Measurements from ENCODE around the gene SAPCD1. TPM values are rescaled to one million over a fixed set of nuclear protein-coding genes. Genes with fewer than 3 reads are reported as not detected.
A peak's percentile ranks its signal among the peaks of the same experiment; 100 is the strongest.

The SAPCD1 gene
- total and polyA plus RNA-seq, 4 donors: 0.59 to 2.6 (median 0.68) TPM; not detected in 1

- peak; percentile 77 for DNase-seq (ENCODE audit: low spot score)
- no peaks in the 10 kb centered on the region for H3K27me3 ChIP-seq (ENCODE audit: control insufficient read depth in 4 of 4, insufficient read depth in 4 of 4, low read length in 3 of 4)
- peak within 1 kb of the TSS; percentile 67 to 71 for H3K27ac ChIP-seq (ENCODE audit: low read depth in 1 of 2, low read length in 2 of 2)
- H3K4me3 ChIP-seq (ENCODE audit: low read depth in 1 of 3, low read length in 3 of 3): no peak within 1 kb of the TSS
- H3K9ac ChIP-seq (ENCODE audit: low read depth in 1 of 2, low read length in 2 of 2): peak within 1 kb of the TSS; percentile 51 to 57
- WGBS: 14% methylated on average over 15 of the region's 15 CpGs
- TF ChIP-seq REST (IDR thresholded peaks at IDR 0.05): peak; percentile 50
- TF ChIP-seq HNF4G (IDR thresholded peaks at IDR 0.05): no peak
- TF ChIP-seq ZBTB33 (IDR thresholded peaks at IDR 0.05): no peak
- peak; percentile 75 for TF ChIP-seq SP1 (IDR thresholded peaks at IDR 0.05)
- TF ChIP-seq HNF4A (conservative IDR thresholded peaks at IDR 0.05): peak; percentile 61 to 68
- TF ChIP-seq GABPA (IDR thresholded peaks at IDR 0.05 in 1 of 2, conservative IDR thresholded peaks at IDR 0.05 in 1 of 2): no peak
- peak; percentile 56 for TF ChIP-seq ATF3 (IDR thresholded peaks at IDR 0.05)
- no peak for TF ChIP-seq NR2F2 (IDR thresholded peaks at IDR 0.05)
- peak; percentile 56 to 72 for TF ChIP-seq RXRA (IDR thresholded peaks at IDR 0.05)
- TF ChIP-seq, protein P1, sequence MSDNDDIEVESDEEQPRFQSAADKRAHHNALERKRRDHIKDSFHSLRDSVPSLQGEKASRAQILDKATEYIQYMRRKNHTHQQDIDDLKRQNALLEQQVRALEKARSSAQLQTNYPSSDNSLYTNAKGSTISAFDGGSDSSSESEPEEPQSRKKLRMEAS (IDR thresholded peaks at IDR 0.05): no peak
- TF ChIP-seq EGR1 (IDR thresholded peaks at IDR 0.05; ENCODE audit: low read depth in 2 of 2): peak; percentile 28 to 78
- peak; percentile 44 for TF ChIP-seq FOXA1 (IDR thresholded peaks at IDR 0.05)
- TF ChIP-seq RAD21 (IDR thresholded peaks at IDR 0.05): peak in 1 of 2 donors; percentile 64
- peak; percentile 49 to 51 for TF ChIP-seq JUND (IDR thresholded peaks at IDR 0.05)
- H3K9me3 ChIP-seq (ENCODE audit: control insufficient read depth in 4 of 4, low read length in 3 of 4): no peaks in the 10 kb centered on the region
- peaks cover 9 to 46% (median 31%) of the 10 kb centered on the region in 4 donors for H3K4me1 ChIP-seq (ENCODE audit: control insufficient read depth in 4 of 4, insufficient read depth in 4 of 4, low read length in 3 of 4)
- H3K36me3 ChIP-seq (ENCODE audit: control insufficient read depth in 4 of 4, insufficient read depth in 3 of 4, low read depth in 1 of 4, low read length in 3 of 4): peaks cover 0 to 26% (median 6%) of the 10 kb centered on the region in 4 donors
Observed at GRCh38 chr6:31776989-31777666, 14.7 kb downstream of the SAPCD1 start, which contains the start of gene VWA7. TSS of gene VWA7 (minus strand) at chr6:31777328. CDS start at chr6:31776779, 549 bp downstream.

- TF ChIP-seq NR2F2 (IDR thresholded peaks at IDR 0.05) (no peak), ZBTB33 (IDR thresholded peaks at IDR 0.05) (no peak), GABPA (IDR thresholded peaks at IDR 0.05 in 1 of 2, conservative IDR thresholded peaks at IDR 0.05 in 1 of 2) (no peak), HNF4A (conservative IDR thresholded peaks at IDR 0.05) (no peak)
- no peaks in the 10 kb centered on the region for H3K27me3 ChIP-seq (ENCODE audit: control insufficient read depth in 4 of 4, insufficient read depth in 4 of 4, low read length in 3 of 4)
- H3K9ac ChIP-seq (ENCODE audit: low read depth in 1 of 2, low read length in 2 of 2): peak overlapping the region in 1 of 2 donors; percentile 8
- no peak overlapping the region for H3K4me3 ChIP-seq (ENCODE audit: low read depth in 1 of 3, low read length in 3 of 3)
- H3K4me1 ChIP-seq (ENCODE audit: control insufficient read depth in 4 of 4, insufficient read depth in 4 of 4, low read length in 3 of 4): peaks cover 9 to 46% (median 31%) of the 10 kb centered on the region in 4 donors
- 96% methylated on average over 5 of the region's 5 CpGs for WGBS
- peaks cover 0 to 31% (median 8%) of the 10 kb centered on the region in 4 donors for H3K36me3 ChIP-seq (ENCODE audit: control insufficient read depth in 4 of 4, insufficient read depth in 3 of 4, low read depth in 1 of 4, low read length in 3 of 4)
- no peaks in the 10 kb centered on the region for H3K9me3 ChIP-seq (ENCODE audit: control insufficient read depth in 4 of 4, low read length in 3 of 4)
- DNase-seq (ENCODE audit: low spot score): no peak
- H3K27ac ChIP-seq (ENCODE audit: low read depth in 1 of 2, low read length in 2 of 2): peak overlapping the region; percentile 67 to 71
Observed at GRCh38 chr6:31777667-31778050, 15.2 kb downstream of the SAPCD1 start.
